Middle frontal gyrus (tissue), 1 donor: ENCODE measurements around the gene GLRA2.
"Not testable (repeated sequence)": the region's sequence is repeated elsewhere in the genome, so short reads cannot be mapped to it uniquely, and the experiment has no call there.

Source experiments
- DNase-seq: peaks from one replicate; pipeline ENCODE4 v3.0.0-alpha.2; 2015; ENCODE audit warnings: low spot score; ENCODE audit errors: extremely low spot score

The GLRA2 gene

DNA sequence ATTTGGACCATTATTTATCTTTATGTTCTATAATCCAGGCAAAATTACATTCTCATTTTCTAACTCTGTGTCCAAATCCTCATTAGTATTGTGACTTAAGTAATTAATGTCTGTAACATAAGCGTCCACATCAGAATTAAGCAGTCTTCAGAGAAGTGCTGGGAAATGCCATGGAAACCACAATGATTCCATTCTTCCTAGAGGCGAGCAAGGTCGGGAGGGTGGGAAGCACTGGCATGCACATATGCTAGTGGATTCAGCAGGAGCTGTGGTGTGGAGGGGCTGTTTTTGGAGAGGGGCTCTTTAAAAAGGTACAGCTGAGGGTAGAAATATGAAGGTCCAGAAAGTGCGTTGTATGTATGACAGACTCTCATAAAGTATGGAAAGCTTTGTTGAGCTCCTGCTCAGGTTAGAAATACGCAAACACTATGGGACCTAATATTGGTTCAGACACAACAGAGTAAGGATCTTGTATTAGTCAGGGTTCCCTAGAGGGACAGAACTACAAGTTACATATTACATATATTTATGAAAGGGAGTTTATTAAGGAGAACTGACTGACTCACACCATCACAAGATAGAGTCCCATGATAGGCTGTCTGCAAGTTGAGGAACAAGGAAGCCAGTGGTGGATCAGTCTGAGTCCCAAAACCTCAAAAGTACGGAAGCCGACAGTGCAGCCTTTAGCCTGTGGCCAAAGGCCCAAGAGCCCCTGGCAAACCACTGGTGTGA, 61.5 kb downstream of the GLRA2 start:
- DNase-seq, result no peak

DNA sequence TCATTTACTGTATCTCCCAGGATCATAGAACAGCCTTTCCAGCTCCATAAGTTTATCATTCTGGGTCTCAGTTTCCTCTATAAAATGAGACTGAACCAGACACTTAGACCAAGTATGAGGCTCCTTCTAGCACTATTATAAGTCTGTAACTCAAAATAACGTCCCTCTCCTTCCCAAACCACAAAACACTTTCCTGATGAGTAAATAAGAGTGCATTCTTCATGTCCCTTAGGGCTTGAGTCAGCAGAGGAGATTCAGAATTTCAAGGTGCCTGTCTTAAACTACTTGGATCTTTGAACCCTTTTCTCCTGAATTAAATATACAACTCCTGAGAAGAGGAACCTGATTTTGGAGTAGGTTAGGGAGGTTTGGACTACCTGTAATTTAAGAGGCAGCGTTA, 62.6 kb downstream of the GLRA2 start:
- DNase-seq, result no peak

DNA sequence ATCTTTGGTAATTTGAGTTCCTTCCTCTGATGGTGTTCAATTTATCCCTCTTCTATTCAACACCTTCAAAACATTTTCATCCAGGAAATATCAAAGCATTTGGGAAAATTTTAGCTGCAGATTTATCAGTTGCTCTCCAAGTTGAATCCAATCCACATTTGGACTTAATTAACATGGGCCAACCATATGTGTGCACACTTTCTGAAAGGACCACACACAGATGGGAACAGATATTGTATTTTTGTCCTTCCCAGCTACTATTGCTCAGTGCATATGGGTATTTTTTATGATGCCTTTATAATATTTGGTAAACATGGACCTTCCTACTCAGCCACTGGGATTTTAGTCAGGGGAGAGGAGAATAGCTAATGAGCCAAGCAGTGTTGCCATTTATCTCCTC, 65.2 kb downstream of the GLRA2 start:
- no peak for DNase-seq

DNA sequence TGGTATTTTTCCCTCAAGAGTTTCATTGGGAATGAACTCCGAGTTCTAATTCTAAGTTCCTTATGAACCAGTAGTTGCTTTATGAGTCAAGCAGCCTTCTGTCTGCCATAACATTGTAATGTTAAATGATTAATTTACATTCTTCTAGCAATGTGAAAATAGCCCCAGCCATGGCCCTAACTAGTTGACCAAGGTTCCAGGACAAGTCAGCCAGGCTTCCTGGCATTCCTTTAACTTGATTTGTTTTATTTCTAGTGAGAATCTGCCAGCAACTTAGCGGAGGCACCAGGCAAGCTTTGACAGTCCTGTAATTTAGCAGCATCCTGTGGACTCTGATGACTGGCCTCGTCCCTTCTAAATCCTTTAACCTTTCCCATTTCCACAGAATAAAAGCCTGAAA, 69.0 kb downstream of the GLRA2 start:
- DNase-seq, result no peak

DNA sequence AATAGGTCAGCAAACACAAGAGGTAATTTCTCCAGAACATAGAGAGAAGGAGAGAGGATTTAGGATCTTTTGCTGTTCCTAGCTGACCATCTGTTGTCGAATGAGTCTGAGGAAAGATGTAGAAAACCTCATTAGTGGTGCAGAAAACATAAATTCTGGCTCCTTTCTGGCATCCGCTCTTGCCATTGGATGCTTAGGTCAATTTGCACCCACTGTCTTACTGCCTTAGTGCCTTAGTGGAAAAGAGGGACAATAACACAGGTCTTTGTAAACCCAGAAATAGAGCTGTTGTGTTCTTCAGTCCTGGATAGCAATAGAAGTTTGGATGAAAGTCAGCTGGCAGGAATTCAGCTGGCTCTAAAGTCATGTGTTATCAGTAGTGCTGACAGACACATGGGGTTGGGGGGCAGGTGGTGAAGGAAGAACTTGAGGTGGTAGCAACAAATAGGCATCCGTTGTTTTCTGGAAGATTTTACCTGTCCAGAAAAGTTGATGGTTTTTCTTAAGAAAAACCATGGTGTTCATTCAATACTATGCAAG, 78.2 kb downstream of the GLRA2 start:
- no peak for DNase-seq

DNA sequence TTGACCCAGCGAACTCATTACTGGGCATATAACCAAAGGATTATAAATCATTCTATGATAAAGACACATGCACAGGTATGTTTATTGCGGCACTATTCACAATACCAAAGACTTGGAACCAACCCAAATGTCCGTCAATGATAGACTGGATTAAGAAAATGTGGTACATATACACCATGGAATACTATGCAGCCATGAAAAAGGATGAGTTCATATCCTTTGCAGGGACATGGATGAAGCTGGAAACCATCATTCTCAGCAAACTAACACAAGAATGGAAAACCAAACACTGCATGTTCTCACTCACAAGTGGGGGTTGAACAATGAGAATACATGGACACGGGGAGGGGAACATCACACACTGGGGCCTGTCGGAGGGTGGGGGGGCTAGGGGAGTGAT, 83.1 kb downstream of the GLRA2 start:
- not testable (repeated sequence) for DNase-seq

DNA sequence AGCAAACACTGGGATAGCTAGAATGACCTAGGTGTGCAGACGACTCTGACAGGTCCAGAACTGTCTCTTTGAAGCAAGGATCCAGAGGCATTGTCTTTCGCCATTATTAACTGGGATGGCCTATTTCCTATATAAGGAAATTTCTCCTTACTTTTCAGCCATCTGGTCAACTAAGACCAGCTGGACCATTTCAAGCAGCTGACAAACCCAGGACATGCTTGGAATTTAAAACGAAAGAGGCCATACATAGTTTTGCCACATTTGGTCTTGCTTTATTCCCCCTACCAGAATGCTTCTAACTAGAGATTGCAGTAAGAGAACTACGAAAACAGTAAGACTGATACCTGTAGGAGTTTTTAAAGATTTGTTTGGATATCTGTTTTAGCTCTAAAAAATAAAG, 87.0 kb downstream of the GLRA2 start:
- DNase-seq, result no peak

DNA sequence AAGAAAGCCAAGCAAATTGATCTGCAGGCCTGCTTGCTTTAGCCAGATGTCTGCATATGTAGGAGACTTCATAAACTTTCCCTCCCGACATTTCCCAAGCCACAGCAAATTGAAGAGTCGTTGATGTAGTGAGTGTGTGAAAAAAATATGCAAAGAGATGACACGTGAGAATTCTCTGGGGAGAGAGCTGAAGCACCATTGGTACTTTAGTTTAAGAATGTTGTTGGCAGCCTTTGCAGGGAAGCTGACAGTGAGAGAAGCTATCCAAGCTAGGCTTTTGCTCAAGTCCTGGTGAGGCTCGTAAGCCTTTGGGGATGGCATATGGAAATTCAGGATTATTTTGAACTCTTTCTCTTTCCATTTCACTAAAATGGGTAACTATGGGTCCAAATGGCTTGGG, 87.5 kb downstream of the GLRA2 start:
- no peak for DNase-seq

DNA sequence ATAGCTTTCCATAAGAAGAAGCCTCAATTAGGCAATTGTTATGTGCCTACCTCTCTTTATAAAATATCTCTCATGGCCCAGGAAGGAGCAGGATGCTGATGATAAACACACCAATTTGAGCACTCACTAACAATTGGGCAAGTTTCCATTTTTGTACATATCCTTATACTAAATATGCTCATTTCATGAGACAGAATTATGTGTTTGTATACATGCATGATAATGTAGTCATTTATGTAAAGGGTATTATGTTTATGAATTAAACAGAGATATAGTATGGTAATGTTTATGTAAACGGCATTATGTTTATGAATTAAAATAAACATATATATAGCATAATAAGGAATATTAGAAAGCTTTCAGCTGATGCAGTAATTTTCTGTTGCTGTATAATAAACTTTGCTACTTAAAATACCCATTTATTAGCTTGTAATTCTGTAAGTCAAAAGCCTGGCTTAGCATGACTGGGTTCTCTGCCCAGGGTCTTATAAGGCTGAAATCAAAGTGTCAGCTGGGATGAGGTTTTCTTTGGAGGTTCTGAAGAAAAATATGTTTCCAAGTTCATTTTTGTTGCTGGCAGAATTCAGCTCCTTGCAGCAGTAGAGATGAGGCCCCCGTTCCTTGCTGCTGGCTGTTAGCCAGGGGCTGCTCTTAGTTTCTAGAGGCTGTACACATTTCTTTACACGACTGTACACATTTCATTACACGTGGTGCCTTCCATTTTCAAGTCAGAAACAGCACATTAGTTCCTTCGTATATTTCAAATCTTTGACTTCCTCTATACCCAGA, 89.0 kb downstream of the GLRA2 start:
- DNase-seq, result no peak

DNA sequence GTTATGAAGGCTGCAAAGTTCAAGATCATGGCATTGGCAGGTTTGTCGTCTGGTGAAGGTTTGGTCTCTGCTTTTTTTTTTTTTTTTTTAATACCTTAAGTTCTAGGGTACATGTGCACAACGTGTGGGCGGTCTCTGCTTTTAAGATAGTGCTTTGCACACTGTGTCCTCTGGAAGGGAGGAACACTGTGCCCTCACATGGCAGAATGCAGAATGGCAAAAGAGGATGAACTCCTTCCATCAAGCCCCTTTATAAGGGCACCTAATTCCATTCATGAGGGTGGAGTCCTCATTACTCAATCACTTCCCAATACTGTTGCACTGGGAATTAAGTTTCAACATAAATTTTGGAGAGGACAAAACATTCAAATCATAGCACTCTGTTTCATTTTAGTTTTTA, 101.4 kb downstream of the GLRA2 start:
- no peak for DNase-seq

DNA sequence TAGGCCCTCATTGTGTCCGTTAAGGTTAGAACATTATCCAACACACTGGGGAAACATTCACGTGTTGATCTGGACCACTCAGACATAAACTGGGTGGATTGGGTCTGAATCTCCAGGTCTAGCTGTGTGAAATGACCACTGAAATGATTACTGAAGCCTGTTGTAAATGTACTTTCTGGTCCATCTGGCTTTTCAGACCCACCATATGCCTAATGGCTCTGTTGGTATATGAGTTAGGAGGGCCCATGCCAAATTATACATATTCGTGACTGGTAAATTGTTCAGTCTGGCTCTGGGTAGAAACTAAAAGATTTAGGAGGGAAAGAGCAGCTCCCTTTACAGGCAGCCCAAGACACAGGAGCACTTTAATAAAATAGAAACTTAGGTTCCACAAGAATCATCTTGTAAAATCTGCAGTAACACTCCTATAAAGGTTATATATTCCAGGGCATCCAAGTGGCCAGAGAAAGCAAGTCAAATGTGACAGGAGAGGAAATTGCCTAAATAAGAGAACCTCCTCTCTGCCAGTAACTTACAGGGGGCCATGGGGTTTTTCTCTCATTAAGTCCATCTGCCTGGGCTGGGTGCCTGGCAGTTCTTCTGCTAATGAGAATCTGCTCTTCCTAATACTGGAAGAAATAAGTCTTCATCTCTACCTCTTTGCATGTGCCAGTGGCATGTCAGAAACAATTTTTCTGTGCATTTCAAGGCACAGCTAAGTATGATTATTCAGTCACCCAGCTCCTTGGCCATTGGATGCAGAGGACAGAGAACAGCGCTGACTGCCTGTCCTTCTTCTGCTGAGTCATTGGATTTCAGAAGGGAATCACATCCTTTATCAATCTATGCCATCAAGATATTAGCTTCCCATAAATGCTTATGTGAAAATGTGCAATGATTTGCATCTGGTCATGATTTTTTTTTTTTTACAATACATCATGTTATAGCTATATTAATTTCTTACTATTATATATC, 112.6 kb downstream of the GLRA2 start:
- no peak for DNase-seq

DNA sequence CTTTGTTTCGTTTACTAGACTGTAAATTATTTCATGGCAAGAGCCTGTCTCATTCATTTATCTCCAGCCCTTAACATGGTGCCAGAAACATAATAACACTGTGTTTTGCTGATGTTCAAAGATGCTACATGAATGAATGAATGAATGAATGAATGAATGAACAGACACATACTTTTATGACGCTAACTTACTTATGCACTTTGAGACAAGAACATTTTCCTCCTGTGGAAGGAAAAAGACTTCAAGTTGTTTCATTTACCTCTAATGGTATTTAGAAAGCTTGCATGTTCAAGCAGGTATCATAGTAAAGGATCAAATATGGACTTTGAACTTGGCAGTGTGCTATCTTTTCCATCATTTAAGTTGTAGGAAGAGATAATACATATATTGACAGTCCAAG, 131.6 kb downstream of the GLRA2 start:
- no peak for DNase-seq

DNA sequence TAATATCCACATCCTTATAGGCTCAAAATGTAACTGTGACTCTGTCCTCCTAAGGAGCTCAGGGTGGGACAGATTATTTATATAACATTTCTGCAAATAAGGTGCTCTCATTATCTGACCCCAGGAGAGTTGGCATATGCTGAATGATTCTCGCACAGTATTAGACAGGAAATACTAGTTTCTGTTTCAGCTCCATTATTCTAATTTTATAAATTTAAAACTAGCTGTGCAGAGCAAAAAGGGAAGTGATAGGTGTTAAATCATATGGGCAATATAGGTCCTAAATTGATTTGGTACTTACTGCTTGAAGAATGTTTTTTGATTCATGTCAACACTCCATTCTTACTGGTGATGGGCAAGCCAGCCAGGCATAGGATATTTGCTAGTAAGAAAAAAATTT, 141.5 kb downstream of the GLRA2 start:
- DNase-seq, result no peak

DNA sequence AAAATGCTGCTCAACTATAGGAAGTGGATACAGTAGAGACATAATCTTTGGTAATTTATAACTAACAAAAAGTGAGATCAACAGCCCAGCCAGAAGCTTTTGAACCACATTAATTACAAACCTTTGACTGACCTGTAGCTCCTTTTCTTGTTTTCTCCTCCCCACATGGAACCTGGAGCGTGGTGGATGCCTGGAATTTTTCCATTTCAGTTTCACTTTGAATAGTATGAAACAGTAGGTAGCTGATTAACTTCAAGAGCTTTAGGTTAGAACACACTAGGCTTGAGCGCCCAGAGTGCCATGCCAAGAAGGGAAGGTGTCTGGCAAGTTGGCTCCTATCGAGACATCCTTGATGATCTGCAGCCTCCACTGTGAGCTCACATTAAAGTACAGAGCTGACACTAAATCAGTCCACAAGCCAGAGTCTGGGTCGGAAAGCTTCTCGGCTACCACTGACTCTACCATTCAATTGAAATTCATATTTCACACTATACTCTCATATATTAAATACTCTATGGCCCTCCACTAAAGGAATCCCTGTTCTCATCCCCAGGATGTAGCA, 143.4 kb downstream of the GLRA2 start:
- DNase-seq, result no peak

DNA sequence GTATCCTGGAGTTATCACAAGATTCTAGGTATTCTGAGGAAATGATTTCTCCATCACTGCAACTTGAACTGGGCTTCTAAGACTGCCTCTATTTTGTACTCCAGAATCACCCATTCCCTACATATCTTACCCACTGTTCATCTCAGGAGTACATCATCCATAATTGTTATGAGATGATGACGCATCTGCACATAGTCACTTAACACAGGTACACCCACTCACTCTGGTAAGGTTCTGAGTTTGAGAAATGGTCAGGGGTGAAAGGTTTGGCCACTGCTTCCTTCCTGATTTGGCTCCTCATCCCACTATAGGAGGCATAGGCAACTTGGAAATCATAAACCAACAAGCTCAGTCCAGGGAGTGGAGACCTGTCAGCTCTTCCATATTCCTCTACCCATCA, 143.9 kb downstream of the GLRA2 start:
- no peak for DNase-seq

DNA sequence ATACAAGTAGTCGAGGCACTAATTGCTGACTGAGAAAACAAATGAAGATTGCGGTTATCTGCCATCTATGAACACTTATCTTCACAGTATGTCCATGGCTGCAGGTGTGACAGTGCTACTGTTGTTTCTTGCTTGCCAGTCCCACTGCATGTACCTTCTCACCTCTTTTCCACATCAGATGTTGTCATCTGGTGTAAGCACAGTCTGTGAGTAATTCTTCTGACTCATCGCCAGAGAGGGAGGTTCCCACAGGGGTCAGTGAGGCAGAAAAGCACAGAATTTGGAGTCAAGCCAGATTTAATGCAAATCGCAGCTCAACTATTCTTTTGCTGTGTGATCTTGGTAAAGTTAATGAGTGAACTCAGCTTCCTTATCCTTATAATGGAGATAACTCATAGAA, 144.4 kb downstream of the GLRA2 start:
- no peak for DNase-seq

DNA sequence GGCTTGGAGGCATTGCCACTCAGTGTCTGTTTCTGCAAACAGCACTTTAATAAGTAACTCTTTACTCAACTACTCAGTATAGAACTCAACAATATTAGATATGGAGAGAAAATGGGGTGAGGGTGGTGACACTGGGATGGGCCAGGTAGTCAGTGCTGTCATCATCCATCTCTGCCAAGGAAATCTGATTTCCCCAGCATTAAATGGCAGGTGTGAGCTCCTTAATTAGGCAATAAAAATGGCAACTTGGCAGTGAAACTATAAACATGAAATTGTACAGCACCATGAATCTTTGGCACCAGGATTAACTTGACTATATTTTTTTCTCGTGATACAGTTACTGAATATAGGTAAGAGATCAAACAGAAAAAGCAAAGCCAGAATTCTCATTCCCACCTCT, 146.2 kb downstream of the GLRA2 start:
- no peak for DNase-seq

DNA sequence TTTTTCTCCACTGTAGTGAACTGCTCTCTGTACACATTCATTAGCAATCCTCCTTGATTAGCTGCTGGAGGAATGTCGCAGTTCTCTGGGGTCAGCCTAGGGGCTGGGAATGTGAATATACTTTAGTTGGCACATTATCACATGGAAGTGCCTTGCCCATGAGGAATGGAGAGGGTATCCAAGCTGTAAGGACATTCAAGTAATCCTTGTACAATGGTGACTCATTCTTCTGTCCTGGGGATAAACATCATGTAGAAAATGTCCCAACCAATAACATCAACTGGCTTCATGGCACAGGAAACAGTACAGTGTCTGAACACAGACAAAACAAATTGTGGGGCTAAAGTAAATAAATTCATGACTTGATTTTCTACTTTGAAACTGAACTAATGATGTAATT, 147.1 kb downstream of the GLRA2 start:
- no peak for DNase-seq

DNA sequence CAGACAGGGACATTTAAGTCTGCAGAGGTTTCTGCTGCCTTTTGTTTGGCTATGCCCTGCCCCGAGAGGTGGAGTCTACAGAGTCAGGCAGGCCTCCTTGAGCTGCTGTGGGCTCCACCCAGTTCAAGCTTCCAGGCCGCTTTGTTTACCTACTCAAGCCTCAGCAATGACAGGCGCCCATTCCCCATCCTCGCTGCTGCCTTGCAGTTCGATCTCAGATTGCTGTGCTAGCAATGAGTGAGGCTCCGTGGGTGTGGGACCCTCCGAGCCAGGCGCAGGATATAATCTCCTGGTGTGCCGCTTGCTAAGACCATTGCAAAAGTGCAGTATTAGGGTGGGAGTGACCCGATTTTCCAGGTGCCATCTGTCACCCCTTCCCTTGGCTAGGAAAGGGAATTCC, 159.0 kb downstream of the GLRA2 start:
- not testable (repeated sequence) for DNase-seq

DNA sequence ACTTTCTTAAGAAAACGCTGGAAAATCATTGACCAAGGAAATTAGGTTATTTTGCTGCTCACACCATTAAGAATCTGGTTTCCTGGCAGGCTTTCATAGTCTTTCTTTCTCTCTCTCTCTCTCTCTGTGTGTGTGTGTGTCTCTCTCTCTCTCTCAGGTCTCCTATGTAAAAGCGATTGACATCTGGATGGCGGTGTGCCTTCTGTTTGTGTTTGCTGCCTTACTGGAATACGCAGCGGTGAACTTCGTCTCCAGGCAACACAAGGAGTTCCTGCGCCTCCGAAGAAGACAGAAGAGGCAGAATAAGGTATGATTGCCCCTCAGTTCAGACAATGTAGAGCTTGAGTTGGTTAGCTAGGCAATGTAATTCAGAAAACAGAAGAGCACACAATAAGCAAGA, 161.2 kb downstream of the GLRA2 start:
- no peak for DNase-seq

DNA sequence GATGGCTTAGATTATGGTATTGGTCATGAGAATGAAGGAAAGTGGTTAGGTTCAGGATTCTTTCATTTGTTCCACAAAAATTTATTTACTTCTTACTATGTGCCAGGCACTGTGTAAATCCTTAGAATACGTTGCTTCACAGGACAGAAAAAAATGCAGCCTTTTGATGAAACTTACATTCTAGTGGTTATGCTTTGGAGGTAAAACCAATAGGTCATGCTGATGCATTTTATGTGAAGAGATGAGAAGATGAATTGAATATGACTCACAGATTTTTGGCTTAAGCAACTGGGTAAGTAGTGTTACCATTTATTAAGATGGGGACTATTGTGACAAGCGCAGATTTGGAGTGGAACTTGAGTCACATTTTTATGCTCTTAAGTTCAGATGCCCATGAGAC, 165.3 kb downstream of the GLRA2 start:
- no peak for DNase-seq
